ENCODE measurements around the gene CCDC9B.
A peak's percentile ranks its signal among the peaks of the same experiment; 100 is the strongest.

CCDC9B gene

GRCh38 chr15:40340740-40341400, at the start of gene CCDC9B:
CCDC9B (minus strand) TSS chr15:40340939; CDS start chr15:40340819, 120 bp downstream.
- peak; percentile 43 for DNase-seq

GRCh38 chr15:40389824-40390595, 49.3 kb upstream of the CCDC9B start:
- DNase-seq: no peak

DNA sequence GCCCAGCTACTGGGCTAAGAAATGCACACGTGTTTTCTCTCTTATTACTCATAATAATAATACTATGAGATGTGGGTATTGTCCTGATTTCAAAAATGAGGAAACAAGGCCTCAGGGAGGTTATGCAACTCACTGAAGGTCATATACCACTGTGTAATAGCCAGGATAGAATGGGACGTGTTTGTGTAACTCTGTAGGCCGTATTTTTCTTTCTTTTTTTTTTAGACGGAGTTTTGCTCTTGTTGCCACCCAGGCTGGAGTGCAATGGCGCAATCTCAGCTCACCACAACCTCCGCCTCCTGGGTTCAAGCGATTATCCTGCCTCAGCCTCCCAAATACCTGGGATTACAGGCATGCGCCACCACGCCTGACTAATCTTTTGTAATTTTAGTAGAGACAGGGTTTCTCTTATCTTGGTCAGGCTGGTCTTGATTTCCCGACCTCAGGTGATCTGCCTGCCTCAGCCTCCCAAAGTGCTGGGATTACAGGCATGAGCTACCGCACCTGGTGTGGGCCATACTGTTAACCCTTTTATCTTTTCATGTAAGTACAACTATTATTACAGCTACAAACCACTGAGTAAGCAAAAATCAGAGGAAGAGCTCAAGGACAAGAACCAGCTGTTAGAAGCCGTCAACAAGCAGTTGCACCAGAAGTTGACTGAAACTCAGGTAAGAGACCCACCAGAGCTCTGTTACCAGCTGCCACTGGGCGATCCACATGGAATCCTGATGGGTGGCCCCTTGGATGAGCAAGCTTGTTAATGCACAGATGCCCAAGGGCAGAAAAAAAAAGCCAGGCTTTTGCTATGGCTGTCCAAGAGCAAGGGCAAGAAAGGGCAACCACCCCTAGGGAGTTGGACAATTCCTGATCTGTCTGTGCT, 48.4 kb upstream of the CCDC9B start:
- DNase-seq: no peak

DNA sequence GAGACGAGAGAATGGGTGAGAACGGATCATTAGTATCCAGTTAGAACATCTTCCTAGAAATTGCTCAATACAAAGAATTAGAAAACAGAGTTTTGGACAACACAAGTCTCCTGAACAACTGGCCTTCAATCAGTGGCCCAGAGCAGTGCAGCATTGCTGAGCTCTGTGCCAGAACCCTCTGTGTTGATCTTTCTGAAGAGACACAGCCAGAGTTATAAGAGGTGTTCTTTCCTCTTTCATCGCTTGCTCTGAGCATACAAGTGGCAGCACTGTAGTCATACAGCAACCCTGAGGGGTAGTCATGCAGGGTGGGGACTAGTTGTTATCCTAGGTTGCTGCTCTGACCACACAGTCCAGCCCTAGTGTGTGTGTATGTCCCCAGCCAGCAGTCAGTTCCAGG, 45.7 kb upstream of the CCDC9B start:
- no peak for DNase-seq

DNA sequence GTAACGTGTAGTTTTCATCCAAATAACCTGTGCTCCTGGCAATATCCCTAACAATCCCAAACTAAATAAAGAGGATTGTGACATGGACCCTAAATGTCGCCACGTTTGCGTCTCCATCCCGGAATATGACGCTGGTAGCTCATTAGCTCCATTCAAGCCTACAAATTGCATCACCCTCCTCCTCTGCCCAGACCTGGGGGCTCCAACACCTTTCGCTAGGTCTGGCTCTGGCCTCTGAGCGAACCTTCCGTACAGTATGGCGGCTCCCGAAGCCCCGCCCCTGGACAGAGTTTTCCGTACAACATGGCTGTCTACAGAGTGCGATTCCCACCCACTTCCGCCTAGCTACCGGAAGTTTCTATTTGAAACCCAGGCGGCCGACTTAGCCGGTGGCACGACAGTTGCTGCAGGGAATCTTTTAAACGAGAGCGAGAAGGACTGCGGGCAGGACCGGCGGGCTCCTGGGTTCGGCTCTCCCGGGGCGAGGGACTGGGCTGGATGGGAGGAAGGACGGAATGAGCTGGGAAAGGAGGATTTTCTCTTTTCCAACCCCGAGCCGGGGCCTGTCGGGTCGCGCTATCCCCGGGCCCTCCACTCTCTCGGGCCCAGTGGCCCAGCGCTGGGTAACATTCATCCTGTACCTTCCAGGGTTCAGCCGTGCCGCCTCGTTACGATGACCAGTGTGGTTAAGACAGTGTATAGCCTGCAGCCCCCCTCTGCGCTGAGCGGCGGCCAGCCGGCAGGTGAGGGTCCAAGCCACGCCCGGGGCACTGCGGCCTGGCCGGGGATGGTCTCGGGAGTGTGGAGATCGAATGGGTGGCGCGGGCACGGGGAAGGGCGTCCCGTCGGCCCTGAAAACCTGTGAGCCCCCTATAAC, 42.1 kb upstream of the CCDC9B start, which contains the start of gene KNSTRN:
KNSTRN (plus strand) TSS at position 142 of the 877 bp plus-strand sequence; CDS start at position 257, 115 bp downstream.
- peak; percentile 56 for DNase-seq

DNA sequence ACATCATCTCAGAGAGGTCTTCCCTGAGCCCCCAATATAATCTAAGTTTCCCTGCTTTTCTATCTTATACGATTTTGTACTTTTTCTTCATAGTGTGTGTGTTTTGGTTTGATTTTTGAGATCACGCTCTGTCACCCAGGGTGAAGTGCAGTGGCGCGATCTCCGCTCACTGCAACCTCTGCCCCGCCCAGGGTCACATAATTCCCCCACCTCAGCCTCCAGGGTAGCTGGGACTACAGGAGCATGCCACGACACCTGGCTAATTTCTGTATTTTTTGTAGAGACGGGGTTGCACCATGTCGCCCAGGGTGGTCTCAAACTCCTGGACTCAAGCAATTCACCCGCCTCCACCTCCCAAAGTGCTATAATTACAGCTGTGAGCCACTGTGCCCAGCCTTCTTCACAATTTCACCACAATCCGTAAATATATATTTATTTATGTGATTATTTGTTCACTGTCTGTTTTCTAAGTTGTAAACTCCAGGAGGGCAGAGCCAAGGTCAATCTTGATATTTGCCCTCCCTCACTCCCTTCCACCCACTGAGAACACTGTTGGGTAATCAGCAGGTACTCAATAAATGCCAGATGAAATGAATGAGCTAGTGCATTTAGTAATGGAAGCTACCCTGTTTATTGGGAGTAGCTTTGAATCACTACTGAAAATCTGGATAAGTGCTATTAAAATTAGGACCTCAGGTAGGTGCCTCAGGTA, 41.2 kb upstream of the CCDC9B start:
- no peak for DNase-seq

GRCh38 chr15:40380636-40381035, 39.9 kb upstream of the CCDC9B start:
- DNase-seq: no peak

GRCh38 chr15:40379853-40380252, 39.1 kb upstream of the CCDC9B start:
- peak; percentile 48 for DNase-seq

DNA sequence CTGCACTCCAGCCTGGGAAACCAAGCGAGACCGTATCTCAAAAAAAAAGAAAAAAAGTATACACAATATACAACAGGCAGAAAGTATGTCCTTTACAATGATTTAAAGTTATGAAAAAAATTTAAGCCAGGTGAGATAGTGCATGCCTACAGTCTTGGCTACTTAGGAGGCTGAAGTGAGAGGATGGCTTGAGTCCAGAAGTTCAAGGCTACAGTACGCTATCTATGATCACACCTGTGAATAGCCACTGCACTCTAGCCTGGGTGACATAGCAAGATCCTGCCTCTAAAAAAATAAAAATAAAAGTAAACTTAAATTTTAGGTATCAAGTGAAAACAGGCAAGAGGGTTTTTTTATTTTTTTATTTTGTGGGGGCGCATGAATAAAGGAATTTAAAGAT, 38.6 kb upstream of the CCDC9B start:
- no peak for DNase-seq

DNA sequence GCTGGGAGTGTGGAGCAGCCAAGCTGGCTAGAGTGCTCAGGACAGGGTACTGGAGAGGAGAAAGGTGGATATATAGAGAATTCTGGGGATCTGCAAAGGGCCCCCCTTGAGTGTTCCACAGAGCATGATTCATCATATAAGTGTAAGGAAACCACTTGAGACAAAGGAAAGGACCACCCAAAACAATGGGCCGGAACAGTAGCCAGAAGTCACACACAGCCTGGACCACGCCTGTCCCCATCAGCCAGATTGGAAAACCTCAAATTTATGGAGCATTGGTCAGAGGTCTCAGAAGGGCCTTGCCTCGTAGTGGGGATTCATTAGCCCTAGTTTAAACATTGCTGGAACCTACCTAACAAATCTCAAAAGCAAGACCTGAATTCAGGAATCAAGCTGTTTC, 36.9 kb upstream of the CCDC9B start:
- no peak for DNase-seq

DNA sequence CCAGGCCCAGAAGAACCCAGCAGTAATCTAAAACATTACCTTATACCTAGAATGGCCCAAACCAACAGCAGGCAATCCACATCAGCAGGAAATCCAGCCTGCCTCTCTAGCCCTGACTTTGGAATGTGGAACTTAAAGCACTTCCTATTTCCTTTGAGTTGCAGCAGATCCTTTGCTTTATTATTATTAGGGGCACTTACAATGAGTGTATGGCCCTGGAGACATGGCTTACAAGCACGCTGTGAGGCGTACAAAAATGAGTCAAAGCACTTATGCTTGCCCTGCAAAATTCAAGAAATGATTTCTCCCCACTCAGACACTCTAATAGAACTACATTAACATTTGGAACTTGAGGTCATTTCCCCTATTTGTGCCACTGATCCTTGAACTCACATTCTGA, 32.2 kb upstream of the CCDC9B start:
- no peak for DNase-seq

- DNase-seq: no peak
Measured at GRCh38 chr15:40369971-40370370, 29.2 kb upstream of the CCDC9B start.

- DNase-seq: no peak
Measured at GRCh38 chr15:40369474-40369869, 28.7 kb upstream of the CCDC9B start.

DNA sequence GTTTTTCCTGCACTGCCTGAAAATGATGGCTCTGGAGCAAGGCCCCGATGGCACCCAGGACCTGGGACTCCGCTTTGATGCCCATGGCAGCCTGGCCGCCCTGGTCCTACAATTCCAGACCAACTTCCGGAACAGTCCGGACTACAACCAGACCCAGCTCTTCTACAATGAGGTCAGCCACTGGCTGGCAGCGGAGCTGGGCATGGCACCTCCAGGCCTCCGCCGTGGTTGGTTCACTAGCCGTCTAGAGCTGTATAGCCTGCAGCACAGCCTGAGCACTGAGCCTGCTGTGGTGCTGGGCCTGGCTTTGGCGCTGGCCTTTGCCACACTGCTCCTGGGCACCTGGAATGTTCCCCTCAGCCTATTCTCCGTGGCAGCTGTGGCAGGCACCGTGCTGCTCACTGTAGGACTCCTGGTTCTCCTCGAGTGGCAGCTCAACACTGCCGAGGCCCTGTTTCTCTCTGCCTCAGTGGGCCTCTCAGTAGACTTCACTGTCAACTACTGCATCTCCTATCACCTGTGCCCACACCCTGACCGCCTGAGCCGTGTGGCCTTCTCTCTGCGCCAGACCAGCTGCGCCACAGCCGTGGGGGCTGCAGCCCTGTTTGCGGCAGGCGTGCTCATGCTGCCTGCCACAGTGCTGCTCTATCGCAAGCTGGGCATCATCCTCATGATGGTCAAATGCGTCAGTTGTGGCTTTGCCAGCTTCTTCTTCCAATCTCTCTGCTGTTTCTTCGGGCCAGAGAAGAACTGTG, 28.2 kb upstream of the CCDC9B start:
- DNase-seq: no peak

GRCh38 chr15:40367686-40368611, 27.2 kb upstream of the CCDC9B start:
- DNase-seq: peak; percentile 55

DNA sequence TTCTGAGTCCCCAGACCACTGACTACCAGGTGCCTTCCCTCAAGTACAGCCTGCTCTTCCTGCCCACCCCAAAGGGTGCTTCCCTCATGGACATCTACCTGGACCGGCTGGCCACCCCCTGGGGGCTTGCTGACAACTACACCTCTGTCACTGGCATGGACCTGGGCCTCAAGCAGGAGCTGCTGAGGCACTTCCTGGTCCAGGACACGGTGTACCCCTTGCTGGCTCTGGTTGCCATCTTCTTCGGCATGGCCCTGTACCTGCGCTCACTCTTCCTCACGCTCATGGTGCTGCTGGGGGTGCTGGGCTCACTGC, 26.6 kb upstream of the CCDC9B start:
- no peak for DNase-seq

DNA sequence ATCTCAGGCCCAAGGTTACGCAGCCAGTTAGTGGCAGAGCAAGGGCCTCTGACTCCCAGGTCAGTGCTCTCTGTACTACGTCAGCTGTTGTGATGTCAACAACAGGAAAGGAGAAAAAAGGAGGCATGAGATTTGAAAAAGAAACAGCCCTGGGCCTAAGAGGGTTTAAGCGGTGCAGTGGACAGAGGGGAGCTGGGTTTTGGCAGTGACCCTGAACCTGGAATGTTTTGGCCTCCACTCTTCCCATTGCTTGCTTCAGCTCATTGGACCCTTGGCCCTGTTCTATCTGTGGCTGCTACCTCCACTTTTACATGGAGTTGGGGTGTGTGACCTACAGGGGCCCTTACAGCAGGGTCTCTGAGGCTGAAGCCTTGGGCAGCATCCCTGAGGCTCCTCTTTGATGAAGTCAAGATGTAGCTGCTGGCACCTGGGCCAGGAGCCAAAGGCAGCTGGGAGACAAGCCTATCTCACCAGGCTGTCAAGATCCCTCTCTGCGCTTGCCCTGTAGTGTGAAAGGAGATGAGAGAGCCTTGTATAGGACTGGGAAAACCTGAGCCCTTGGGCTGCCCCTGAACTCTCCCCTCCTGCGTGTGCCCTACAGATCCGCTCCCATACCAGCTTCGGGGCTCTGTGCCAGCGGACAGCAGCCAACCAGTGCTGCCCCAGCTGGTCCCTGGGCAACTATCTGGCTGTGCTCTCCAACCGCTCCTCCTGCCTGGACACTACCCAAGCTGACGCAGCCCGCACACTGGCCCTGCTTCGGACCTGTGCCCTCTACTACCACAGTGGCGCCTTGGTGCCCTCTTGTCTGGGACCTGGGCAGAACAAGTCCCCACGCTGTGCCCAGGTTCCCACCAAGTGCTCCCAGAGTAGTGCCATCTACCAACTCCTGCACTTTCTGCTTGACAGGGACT, 26.0 kb upstream of the CCDC9B start:
- DNase-seq: no peak

DNA sequence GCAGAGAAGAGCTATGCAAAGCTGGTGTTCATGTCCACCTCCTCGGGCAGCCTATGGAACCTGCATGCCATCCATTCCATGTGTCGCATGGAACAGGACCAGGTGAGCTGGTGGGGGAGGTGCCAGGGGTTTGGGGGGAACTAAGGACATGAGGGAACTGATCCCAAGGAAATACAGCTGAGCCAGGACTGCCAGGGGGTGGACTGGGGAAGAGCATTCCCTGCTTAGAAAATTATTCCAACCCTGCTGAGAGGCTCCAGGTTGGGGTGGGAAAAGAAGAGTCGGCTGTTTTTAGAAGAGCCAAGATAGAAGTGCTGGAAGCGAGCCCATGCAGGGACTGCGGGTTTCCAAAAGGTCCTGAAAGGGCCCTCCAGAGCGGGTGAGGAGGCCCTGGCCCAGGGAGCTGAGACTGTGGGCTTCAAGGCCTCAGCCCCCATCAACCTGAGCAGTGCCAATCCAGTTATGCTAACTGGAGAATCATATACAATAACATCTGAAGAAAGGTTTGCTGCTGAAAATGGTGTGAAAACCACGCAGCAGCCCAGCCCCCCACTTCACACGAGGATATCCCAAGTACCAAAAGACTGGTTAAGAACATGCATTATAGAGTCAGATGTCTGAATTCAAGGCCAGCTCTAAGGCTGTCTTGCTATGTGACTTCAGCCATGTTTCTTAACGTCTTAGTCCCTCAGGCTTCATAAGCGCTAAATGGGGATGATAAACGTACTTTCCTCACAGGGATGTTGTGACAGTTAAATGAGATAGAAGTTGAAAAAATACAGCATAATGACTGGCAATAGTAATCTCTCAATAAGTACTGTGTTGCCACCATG, 25.1 kb upstream of the CCDC9B start:
- DNase-seq: no peak

Data from NCI-H2029 treated with DMSO at 0.1 percent for 48 hours (cell line).